EH (cell line): ENCODE measurements around the gene MRGPRF.

ENCODE experiments used
- DNase-seq: peaks from one replicate; pipeline ENCODE4 v3.0.0-alpha.2; 2015; ENCODE audit warnings: low read depth

The MRGPRF gene

DNA sequence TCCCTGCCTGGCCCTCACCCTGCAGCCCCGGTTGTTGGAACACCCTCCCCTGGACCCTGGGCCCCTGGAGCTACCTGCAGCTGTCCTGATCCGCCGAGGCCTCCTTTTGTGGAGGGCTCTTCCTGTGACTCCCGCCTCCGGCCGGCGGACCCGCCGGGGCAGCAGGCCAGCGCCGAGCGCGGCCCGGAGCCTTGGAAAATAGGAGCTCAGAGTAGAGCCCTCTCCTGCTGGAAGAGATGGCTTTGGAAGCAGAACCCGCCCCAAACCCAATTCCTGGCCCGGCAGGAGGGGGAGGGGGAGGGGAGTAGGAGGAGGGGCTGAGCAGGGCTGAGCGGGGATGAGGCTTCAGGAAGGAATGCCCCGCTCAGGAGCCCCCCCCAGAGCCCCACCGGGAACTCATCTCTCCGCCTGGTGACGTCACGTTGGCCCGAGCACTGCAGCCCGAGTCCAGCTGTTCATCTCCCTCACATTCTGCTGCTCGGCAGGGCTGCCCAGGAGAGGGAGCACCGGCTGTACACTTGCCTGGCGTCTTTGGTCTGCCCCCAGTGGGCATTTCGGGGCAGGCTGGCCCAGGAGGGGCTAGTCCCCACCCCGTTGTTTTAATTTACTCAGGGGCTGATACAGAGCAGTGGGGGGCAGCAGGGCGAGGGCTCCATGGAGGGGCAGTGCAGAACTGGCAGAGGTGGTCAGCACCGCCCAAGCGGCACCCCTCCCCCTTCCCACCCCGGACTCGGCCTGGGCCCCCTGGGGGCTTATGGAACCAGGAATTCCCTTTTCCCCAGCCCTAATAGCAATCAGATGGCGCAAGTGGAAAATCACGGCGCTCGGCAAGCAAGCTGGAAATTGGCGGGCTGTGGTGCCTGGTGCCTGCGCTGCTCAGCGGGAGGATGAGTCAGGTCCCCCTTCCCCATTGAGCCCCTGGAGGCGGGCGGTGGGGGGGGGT, at the start of gene MRGPRF:
TSS of gene MRGPRF (minus strand) at position 238 of the 943 bp plus-strand sequence. CDS start 3,345 bp downstream, outside the sequence.
- DNase-seq: peak; percentile 94

DNA sequence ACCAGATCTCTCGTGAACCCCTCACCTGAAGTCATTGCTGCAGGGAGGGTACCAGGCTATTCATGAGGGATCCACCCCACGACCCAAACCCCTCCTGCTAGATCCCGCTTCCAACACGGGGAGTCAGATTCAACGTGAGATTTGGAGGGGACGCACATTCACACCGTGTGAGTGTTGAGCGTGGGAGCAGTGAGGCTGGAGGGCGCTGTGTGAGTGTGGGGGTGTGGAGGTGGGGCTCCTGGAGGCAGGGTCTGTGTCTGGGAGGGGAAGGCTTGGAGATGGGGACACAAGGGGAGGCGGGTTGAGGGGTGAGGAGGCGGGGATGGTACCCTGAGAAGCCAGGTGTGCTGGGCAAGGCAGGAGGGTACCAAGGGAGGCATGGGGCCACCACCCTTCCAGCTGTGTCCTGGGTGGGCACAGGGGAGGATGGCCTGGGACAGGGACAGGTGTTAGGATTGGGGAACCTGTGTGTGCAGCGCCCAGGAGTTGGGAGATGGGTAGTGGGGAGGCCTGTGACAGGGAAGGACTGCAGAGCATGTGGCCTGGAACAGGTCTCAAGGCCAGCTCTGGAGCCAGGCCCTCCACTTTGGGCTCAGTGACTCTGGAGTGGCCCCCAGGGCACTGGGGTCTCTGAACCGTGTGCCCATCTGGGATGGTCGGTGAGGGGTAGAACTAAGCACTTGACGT, 49.3 kb upstream of the MRGPRF start:
- no peak for DNase-seq

- DNase-seq: no peak
Observed at GRCh38 chr11:69061713-69062053, 48.6 kb upstream of the MRGPRF start.

DNA sequence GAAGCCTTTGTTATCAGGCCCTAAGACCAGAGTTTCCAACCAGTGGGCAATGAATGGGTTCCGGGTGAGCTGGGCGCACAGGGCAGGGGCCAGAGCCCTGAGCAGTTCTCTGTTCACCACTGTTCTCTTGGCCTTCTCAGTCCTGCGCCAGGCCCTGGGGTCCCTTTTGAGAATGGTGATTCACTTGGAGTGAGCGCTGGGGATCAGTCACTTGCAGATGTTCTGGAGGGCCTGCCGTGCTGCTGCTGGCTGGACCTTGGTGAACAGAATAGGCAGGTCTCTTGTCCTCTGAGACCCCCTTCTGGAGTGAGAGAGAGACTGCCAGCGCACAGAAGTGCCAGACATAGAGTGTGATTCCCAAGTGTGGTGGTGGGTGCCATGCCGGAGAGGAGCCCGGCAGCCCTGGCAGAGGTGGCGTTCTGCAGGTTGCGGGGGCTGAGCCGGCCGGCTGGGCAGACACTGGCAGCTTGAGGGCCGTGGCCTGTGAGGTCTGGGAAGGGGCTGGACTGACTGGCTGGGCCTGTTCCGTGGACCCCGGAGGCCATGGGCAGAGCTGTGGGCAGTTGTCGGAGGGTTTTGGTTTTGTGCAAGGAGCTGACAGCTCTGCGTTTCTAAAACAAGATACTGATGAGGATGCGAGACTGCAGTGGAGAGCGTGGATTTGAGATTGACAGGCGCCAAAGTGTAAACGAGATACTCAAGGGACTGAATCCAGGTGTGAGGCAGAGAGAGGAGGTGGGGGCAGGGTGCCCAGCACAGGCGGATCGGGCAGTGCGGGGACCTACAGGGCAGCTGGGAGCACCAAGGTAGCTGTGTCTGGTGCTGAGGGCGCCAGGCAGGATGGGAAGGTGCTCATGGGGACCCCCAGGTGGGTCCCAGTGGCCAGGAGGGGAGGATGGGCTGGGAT, 48.0 kb upstream of the MRGPRF start:
- DNase-seq: no peak

DNA sequence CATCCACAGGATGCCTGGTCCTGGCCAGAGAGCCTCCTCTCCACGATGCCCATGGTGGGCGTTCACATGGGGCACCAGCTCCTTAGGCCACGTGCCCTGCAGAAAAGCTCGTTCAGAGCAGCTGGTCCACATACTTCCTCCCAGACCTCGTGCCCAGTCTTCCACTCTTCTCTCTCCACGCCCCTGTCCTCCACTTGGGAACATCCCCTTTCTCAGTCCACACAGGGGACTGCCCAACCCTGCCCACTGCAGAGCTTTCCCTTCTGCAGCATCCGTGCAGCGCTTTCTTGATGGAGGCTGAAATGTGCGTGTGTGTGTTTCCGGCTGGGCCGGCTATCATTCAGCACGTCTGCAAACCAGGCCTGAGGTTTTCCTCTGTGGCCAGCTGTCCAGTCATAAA, 46.9 kb upstream of the MRGPRF start:
- no peak for DNase-seq

DNA sequence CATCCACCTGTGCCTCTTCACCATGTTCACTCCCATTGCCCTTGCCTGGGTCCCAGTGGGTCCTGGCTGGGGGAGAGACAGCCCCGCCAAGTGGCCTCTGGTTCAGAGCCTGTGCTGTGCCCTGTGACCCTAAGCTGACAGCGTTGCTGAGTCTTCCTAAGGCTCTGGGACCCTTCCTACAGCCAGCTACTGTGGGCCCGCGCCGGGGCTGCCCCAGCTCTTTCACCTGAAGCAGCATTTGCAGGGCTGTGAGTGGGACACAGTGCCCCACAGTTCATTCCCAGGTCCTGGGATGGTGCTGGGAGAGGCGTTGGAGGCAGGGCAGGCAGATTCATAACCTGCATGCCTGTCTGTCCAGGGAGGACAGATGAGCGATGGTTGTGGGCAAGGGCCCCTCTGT, 46.4 kb upstream of the MRGPRF start:
- DNase-seq: no peak

- no peak for DNase-seq
Observed at GRCh38 chr11:69058511-69059270, 45.6 kb upstream of the MRGPRF start.

DNA sequence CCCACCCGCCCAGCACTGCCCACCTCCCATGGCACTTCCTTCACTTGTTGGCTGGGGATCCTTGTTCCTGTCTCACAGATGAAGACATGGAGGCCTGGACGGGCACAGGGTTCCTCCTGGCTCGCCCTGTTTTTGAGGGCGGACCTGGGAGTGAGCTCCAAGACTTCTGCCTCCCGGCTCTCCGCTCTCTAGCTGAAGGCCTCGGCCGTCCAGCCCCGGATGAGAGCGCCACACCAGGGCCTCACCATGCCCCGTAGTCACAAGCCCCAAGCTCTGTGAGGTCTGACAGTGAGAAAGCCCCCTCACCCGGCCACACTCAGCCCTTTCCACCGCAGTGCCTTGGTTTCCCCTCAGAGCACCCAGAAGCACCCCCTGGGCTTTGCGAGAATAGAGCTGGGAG, 44.8 kb upstream of the MRGPRF start:
- DNase-seq: no peak

DNA sequence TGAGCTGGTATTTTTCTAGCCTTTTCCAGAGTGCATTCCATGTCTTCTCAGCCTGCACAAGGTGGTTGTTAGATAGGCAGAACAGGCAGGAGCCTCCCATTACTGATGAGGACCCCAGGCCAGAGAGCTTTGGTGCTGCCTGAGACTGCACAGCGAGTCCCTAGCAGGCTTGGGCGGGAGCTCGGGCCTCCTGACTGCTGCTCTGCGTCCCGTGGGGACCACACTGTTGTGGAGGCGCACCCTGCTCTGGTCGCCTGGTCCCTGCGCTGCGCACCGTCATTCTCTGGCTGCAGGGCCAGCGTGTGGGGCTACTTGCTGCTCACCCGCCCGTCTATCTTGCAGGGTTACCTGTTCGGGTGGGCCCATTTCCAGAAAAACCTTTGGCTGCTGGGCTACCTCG, 44.2 kb upstream of the MRGPRF start:
- DNase-seq: no peak

GRCh38 chr11:69055598-69056516, 42.8 kb upstream of the MRGPRF start:
- DNase-seq: no peak

DNA sequence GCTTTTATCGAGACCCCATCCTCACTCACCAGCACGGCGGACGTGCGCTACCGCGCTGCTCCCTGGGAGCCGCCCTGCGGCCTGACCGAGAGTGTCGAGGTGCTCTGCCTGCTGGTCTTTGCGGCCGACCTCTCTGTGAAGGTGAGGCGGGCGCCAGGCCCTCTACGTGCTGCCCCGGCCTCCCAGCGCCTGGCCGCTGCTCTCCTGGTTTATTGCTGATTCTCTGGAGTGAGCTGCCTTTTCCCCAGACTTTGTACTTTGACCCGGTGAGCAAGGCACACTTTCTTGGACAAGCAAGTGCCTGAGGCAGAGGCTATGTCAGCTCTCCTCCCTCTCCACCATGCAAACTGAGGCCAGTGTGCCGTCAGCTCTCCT, 42.2 kb upstream of the MRGPRF start:
- DNase-seq: no peak

GRCh38 chr11:69054397-69055211, 41.6 kb upstream of the MRGPRF start:
- DNase-seq: no peak

GRCh38 chr11:69053546-69054396, 40.7 kb upstream of the MRGPRF start:
- DNase-seq: no peak

- no peak for DNase-seq
Observed at GRCh38 chr11:69053169-69053477, 40.1 kb upstream of the MRGPRF start.

DNA sequence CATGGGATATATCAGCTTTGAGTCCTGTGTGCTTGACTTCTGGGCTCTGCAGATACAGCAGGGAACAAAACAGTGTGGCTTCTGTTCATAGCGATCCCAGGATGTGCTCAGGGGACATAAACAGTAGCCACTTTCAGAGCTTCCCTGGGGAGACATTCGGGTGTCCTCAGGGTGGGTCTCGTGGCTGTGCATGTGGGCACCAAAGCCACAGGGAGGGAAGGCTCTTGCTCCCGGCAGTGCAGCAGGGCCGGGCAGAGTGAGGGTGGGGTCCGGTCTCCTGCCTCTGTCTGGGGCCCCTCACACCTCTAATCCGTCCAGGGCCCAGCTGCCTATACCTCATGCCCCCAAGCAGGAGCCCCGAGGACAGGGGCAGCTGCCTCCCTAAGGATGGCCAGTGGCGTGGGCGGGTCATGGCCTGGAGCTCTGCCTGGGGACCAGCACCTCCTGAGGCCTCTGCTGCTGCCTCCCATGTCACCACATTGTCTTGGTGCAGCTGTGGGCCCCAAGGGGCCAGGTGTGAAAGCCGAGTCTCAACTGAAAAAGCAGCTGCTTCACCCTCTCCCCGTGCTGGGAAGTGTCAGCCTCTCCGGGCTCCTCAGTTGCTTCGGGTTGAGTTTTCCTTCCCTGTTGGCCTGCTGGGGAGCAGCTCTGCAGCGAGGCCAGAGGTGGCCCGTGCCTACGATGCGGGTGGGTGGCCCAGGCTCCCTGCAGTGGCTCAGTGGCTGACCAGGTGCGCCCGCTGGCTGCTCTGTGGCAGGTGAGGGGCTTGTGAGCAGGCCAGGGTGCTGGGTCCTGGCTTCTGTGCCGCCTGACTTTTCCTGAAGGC, 39.5 kb upstream of the MRGPRF start:
- no peak for DNase-seq

- no peak for DNase-seq
Observed at GRCh38 chr11:69051381-69052342, 38.6 kb upstream of the MRGPRF start.
